Stimulated activated CD8-positive, alpha-beta memory T cell treated with anti-CD3 and anti-CD28 coated beads, Interleukin-12 subunit alpha, Interleukin-12 subunit beta, amount 100 ng/mL, for 24 hours (primary cell): ENCODE results near the gene SPTLC3.

Source experiments
- DNase-seq: peaks from one replicate; pipeline ENCODE4 v3.0.0-alpha.2; 2020; ENCODE audit errors: extremely low read depth

Gene SPTLC3

GRCh38 chr20:12984863-12985262 lies 23.9 kb upstream of the SPTLC3 start:
- DNase-seq: no peak

DNA sequence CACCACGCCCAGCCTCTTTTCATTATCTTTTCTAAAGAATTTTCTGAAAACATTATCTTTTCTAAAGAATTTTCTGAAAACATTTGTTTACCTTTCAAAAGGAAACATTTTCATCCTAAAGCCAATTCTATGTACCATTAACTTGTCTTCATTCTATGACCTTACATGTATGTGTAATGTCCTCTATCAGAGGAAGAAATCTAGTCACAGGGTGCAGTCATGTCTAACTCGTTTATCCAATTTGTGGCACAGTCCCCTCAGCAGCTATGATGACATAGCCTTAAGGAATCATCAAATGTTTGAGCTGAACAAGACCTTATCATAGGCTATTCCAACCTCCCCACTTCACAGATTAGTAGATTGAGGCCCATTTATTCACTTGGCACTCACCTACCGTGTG lies 21.5 kb upstream of the SPTLC3 start:
- DNase-seq: no peak

- no peak for DNase-seq
These were observed 19.1 kb upstream of the SPTLC3 start for GRCh38 chr20:12989586-12990115.

DNA sequence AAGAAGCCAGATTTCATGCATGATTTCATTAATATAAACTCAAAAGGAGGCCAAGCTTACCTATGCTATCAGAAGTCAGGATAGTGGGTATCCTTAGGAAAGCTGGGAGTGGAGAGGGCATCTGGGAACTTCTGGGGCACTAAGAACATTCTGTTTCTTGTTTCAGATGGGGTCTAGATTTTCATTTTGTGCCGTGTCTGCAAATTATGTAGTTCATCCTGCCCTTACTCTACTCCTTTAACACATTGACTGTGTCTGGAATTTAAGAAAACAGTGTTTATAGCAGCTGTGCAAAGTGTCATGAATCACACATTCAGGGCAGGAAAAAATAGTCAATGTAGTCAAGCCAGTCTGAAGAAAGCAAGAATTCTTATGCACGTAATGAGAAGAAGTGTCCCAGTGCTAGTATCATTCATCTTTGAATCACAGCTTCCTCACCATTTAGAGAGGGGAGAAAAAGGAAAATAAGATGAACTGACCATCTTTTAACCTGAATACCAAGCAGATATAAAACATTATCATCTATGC lies 11.6 kb upstream of the SPTLC3 start:
- no peak for DNase-seq

DNA sequence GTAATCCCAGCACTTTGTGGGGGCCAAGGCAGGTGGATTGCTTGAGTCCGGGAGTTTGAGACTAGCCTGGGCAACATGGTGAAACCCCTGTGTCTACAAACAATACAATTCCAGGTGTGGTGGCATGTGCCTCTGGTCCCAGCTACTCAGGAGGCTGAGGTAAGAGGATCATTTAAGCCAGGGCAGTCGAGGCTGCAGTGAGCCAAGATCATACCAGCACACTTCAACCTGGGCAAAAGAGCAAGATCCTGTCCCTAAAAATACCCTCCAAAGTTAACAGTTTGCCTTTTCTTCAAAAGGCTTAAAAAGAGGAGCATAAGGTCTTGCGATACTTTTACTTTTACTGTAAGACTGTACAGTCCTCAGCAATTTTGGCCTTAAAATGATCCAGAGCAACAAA lies 10.7 kb upstream of the SPTLC3 start:
- no peak for DNase-seq

DNA sequence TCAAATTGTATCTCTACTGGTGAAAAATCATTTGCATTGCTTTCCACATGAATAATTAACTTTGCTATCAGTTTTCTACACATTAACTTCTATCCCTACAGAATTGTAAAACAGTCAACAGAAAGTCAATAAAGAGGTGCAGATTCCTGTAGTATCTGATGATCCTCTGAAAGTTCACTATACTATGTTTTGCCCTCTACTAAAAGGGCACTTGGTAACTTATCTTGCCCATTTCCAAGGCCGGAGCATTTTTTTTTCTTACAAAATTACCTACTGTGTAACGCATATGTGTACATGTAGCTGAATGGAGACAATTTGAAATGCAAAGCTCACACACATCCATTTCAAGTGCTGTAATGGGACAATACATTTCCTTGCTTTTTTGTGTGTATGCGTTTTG lies 9.6 kb upstream of the SPTLC3 start:
- no peak for DNase-seq

DNA sequence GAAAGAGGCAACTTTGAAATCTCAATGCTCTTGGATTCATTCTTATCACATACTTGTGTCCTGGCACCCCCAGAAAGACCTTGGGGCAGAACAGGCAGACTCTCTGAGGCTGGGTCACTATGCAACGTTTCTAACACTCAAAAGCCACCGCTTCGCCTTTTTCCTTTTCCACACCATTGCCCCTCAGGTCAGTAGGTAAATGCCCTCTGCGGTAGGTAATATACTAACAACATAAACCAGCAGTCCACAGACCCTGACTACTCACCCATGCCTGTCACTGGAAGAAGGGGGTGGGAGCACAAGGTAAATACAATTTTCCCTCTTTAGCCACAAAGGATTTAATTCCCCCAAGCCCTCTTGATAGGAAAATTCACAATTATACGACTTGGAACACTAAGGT lies 6.5 kb upstream of the SPTLC3 start:
- no peak for DNase-seq

DNA sequence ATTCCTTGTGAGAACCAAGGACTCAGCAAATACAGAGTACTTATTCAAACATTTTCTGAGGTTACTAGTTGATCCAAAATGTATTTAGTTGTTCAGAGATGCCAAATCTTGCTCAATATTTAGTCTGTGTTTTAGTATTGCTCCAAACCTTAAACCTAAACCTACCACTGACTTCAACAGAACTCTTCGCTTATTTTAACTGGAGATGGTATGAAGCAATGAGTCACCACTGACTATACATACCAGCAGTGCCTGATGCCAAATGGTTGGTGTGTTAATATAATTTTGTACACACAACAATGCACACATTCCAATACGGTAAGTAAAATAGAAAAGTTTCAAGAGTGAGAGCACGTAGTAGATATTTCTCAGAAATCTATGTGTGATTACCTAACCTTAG lies 1.9 kb upstream of the SPTLC3 start:
- no peak for DNase-seq

- no peak for DNase-seq
These were observed 1.2 kb upstream of the SPTLC3 start for GRCh38 chr20:13007596-13007995.

- no peak for DNase-seq
These were observed 1.1 kb downstream of the SPTLC3 start for GRCh38 chr20:13009682-13010406.

- no peak for DNase-seq
These were observed 4.1 kb downstream of the SPTLC3 start for GRCh38 chr20:13012886-13013285.

- DNase-seq: no peak
These were observed 4.6 kb downstream of the SPTLC3 start for GRCh38 chr20:13013411-13013810.

- DNase-seq: no peak
These were observed 8.5 kb downstream of the SPTLC3 start for GRCh38 chr20:13017235-13017634.

- no peak for DNase-seq
These were observed 9.2 kb downstream of the SPTLC3 start for GRCh38 chr20:13017883-13018535.

DNA sequence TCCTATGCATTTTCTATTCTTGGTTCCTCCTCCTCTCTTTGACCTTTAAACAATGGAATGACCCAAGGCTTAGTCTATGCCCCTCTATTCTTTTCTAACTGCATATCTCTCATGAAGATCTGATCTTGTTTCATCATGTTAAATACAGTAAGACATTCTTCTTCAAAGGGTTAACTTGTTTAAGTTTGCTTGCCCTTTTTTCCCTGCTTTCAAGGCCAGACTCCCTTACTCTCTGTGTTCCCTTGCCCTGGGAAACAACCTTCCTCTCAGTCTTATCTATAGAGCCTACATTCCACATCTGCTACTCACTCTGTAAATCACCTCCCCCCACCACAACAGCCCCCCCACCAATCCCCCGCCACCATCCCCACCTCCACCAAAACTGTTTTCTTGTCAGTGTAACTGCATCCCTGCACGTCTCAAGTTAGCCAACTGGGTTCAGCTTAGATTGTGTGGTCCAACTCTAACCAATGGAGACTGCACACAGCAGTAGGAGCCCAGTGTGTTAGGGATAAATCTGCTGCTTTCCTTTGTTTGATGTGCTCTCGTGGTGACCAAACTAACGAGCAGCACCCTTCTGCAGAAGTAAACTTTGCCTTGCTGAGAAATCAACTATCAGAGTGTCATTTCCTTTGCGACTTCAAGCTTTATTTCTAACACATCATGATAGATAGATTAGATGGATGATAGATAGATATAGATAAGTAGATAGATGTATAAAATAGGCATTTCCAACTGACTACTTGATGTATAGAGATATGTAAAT lies 12.6 kb downstream of the SPTLC3 start:
- DNase-seq: no peak

GRCh38 chr20:13022401-13023155 lies 13.8 kb downstream of the SPTLC3 start:
- DNase-seq: no peak

GRCh38 chr20:13024596-13024995 lies 15.8 kb downstream of the SPTLC3 start:
- DNase-seq: no peak

- DNase-seq: no peak
These were observed 16.4 kb downstream of the SPTLC3 start for GRCh38 chr20:13025181-13025580.

GRCh38 chr20:13028001-13028400 lies 19.2 kb downstream of the SPTLC3 start:
- DNase-seq: no peak

GRCh38 chr20:13028673-13029072 lies 19.9 kb downstream of the SPTLC3 start:
- DNase-seq: no peak

GRCh38 chr20:13029687-13030375 lies 21.1 kb downstream of the SPTLC3 start:
- DNase-seq: no peak
